Neural cell (in vitro differentiated cells): ENCODE results near the gene ISY1.

ENCODE experiments used
- EP300 ChIP-seq: fragments of 450-650 bp; conservative IDR thresholded peaks from 2 replicates; pipeline ENCODE4 v1.6.1; 2014; ENCODE audit warnings: antibody characterized with exemption, mild to moderate bottlenecking, moderate library complexity; ENCODE audit not compliant: poor library complexity, severe bottlenecking
- EZH2 ChIP-seq: fragments of 200-600, 300-800 bp; shearing (Covaris generic), sonication (generic); IDR thresholded peaks from 2 replicates; pipeline ENCODE4 v1.6.1; 2014; ENCODE audit warnings: antibody characterized with exemption, low read length, borderline replicate concordance, mild to moderate bottlenecking; ENCODE audit not compliant: insufficient read depth, poor library complexity, severe bottlenecking
- MXI1 ChIP-seq: fragments of 450-650 bp; conservative IDR thresholded peaks from 2 replicates; pipeline ENCODE4 v1.6.1; 2014; ENCODE audit warnings: antibody characterized with exemption, mild to moderate bottlenecking; ENCODE audit not compliant: poor library complexity, severe bottlenecking
- POLR2AphosphoS5 ChIP-seq: IDR thresholded peaks from 2 replicates; pipeline ENCODE4 v1.6.1; 2012
- RAD21 ChIP-seq: fragments of 450-650 bp; conservative IDR thresholded peaks from 2 replicates; pipeline ENCODE4 v1.6.1; 2014; ENCODE audit warnings: antibody characterized with exemption, mild to moderate bottlenecking, moderate library complexity
- TAF1 ChIP-seq: IDR thresholded peaks from 2 replicates; pipeline ENCODE4 v1.6.1; 2012; ENCODE audit warnings: low read depth
- TF ChIP-seq, protein P1 (sequence below): fragments of 450-650 bp; IDR thresholded peaks from 2 replicates; pipeline ENCODE4 v1.5.1; 2014; ENCODE audit warnings: antibody characterized with exemption, mild to moderate bottlenecking, moderate library complexity; ENCODE audit not compliant: poor library complexity, severe bottlenecking

DNA sequence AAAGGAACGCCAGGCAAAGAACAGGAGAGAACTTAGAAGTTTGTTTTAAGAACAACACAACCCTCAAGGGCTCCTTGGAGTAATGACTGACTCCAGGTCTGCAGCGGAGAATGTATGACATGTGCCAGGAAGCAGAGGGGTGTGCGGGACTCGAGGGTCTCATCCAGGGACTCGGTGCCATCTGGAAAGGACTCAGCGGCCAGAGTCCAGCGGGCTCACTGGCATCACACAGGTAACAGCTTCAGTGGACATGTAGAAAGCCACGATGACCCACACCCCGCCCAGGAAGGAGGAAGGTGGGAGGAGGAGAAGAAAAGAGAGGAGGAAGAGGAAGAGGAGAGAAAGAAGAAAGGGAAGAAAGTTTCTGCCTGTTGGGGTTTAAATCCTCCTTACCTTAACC, 78.8 kb downstream of the ISY1 start:
- TF ChIP-seq, protein P1, sequence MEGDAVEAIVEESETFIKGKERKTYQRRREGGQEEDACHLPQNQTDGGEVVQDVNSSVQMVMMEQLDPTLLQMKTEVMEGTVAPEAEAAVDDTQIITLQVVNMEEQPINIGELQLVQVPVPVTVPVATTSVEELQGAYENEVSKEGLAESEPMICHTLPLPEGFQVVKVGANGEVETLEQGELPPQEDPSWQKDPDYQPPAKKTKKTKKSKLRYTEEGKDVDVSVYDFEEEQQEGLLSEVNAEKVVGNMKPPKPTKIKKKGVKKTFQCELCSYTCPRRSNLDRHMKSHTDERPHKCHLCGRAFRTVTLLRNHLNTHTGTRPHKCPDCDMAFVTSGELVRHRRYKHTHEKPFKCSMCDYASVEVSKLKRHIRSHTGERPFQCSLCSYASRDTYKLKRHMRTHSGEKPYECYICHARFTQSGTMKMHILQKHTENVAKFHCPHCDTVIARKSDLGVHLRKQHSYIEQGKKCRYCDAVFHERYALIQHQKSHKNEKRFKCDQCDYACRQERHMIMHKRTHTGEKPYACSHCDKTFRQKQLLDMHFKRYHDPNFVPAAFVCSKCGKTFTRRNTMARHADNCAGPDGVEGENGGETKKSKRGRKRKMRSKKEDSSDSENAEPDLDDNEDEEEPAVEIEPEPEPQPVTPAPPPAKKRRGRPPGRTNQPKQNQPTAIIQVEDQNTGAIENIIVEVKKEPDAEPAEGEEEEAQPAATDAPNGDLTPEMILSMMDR = no peak
- no peak for TF ChIP-seq POLR2AphosphoS5
- TF ChIP-seq EP300 = no peak
- no peak for TF ChIP-seq EZH2
- no peak for TF ChIP-seq TAF1
- no peak for TF ChIP-seq RAD21
- no peak for TF ChIP-seq MXI1
